ENCODE measurements around the gene VAMP7. TPM values are rescaled to one million over a fixed set of nuclear protein-coding genes. Genes with fewer than 3 reads are reported as not detected.

Gene VAMP7
- total RNA-seq, 2 experiments from 2014 or later, result 30.5 to 30.7 TPM

DNA sequence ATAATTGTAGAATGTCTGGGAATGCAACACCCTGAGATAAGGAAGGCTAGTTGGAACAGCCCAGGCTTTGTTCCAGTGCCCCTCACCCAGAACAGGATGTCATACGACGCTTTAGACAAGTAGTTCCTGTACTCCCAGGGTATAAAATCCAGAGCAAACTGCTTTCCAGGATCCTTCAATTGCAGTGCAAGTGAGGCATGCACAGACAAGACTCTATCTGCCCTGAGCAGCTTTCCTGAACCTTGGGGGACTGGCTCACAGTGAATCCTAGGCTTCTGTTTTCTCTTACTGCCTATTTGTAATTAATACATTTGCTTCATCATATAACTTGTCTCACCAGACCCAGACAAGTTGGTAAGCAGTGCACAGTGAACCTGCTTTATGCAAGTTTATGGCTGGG is 68.0 kb downstream of the VAMP7 start:
- TF ChIP-seq, protein P1, sequence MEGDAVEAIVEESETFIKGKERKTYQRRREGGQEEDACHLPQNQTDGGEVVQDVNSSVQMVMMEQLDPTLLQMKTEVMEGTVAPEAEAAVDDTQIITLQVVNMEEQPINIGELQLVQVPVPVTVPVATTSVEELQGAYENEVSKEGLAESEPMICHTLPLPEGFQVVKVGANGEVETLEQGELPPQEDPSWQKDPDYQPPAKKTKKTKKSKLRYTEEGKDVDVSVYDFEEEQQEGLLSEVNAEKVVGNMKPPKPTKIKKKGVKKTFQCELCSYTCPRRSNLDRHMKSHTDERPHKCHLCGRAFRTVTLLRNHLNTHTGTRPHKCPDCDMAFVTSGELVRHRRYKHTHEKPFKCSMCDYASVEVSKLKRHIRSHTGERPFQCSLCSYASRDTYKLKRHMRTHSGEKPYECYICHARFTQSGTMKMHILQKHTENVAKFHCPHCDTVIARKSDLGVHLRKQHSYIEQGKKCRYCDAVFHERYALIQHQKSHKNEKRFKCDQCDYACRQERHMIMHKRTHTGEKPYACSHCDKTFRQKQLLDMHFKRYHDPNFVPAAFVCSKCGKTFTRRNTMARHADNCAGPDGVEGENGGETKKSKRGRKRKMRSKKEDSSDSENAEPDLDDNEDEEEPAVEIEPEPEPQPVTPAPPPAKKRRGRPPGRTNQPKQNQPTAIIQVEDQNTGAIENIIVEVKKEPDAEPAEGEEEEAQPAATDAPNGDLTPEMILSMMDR (IDR thresholded peaks at IDR 0.05), result no peak
- intact Hi-C loops (cut with micrococcal nuclease), result no loop called here
- CTCF ChIA-PET, result no interaction called here

DNA sequence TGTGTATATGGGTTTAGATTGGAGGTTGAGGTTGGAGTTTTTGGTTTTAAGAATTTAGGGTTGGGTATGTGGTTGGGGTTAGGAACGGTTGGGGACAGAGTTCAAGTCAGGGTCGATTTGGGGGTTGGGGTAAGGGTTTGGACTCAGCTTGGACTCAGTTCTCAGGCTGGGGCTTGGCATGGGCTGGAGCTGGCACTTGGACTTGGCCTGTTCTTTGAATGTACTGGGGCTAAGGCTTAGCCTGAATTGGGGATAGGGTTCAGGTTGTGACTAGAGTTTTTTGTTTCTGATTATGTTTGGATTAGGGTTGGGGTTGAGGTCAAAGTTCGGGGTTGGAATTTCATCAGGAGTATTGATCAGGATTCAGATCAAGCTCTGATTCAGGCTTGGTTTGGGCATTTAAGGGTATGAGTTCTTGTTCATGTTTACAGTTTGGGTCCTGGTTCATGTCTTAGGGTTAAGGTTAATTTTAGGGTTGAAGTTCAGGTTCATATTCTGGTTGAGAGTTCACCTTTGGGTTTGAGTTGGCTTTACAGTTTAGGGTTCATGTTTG is 70.2 kb downstream of the VAMP7 start:
- Mint-ChIP-seq H3K9me3 (no peaks in the 10 kb centered on the region), H3K27ac (no peak overlapping the region), H3K4me1 (ENCODE audit: low read depth) (no peaks in the 10 kb centered on the region), H3K36me3 (ENCODE audit: low read depth) (no peaks in the 10 kb centered on the region), H3K4me3 (no peak overlapping the region), H3K27me3 (no peaks in the 10 kb centered on the region)
- DNase-seq, result no peak
- TF ChIP-seq, protein P1 (IDR thresholded peaks at IDR 0.05), result no peak
- ChIA-PET CTCF (no interaction called here), POLR2A (no interaction called here)
- no peak for ATAC-seq
- intact Hi-C loops (cut with micrococcal nuclease), result no loop called here

More for the DNA sequence above, 68.0 kb downstream of the VAMP7 start:
- DNase-seq (no peak), ATAC-seq (no peak)
- H3K36me3 Mint-ChIP-seq (ENCODE audit: low read depth), result peaks cover 3% of the 10 kb centered on the region
- H3K27me3 Mint-ChIP-seq, result no peaks in the 10 kb centered on the region
- H3K27ac Mint-ChIP-seq, result no peak overlapping the region
- H3K4me1 Mint-ChIP-seq (ENCODE audit: low read depth), result no peaks in the 10 kb centered on the region
- H3K4me3 Mint-ChIP-seq, result no peak overlapping the region
- H3K9me3 Mint-ChIP-seq, result no peaks in the 10 kb centered on the region
- POLR2A ChIA-PET, result no interaction called here

DNA sequence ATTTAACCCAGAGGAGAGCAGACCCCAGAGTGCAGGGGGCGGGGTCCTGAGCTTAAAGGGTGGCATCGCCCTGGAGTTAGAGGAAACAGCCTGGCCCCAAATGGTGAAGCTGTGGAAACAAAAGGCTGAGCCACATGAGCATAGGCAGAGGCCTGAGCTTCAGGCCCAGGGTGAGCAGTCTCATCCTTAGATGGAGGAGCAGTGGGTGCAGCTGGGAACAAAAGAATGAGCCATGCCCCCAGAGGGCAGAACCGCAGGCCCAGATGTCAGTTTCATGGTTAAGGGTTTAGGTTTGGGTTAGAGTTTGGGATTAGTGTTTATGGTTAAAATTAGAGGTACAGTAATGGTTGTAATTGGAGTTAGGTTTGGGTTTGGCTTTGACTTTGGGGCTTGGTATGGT is 71.9 kb downstream of the VAMP7 start:
- ATAC-seq, result no peak

DNA sequence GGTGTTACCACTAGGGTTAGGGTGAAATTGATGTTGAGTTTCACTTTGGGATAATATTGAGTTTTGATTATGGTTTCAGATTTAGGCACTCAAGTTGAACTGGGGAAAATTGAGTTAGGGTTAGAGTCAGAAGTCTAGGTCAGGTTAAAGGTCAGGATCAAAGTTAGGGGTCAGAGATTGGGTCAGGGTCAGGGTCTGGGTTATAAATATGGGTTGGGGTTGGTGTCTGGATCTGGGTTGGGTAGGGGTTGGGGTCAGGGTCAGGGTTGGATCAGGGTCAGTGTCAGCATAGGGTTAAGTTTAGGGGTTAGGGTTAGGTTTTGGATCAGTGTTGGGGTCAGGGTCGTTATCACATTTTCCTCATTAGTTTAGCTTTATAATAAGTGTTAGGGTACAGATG is 73.6 kb downstream of the VAMP7 start:
- Mint-ChIP-seq H3K9me3 (no peaks in the 10 kb centered on the region), H3K4me1 (ENCODE audit: low read depth) (no peaks in the 10 kb centered on the region), H3K27ac (no peak overlapping the region), H3K36me3 (ENCODE audit: low read depth) (no peaks in the 10 kb centered on the region), H3K4me3 (no peak overlapping the region), H3K27me3 (no peaks in the 10 kb centered on the region)
- ChIA-PET POLR2A (no interaction called here), CTCF (no interaction called here)
- ATAC-seq (no peak), DNase-seq (no peak)
- TF ChIP-seq, protein P1 (IDR thresholded peaks at IDR 0.05), result no peak
- intact Hi-C loops (cut with micrococcal nuclease), result no loop called here

More for the DNA sequence above, 71.9 kb downstream of the VAMP7 start:
- Mint-ChIP-seq H3K4me1 (ENCODE audit: low read depth) (no peaks in the 10 kb centered on the region), H3K27ac (no peak overlapping the region), H3K4me3 (no peak overlapping the region), H3K36me3 (ENCODE audit: low read depth) (no peaks in the 10 kb centered on the region), H3K27me3 (no peaks in the 10 kb centered on the region), H3K9me3 (no peaks in the 10 kb centered on the region)
- TF ChIP-seq, protein P1 (IDR thresholded peaks at IDR 0.05), result no peak
- CTCF ChIA-PET, result no interaction called here
- no peak for DNase-seq
- POLR2A ChIA-PET, result no interaction called here
- intact Hi-C loops (cut with micrococcal nuclease), result no loop called here

DNA sequence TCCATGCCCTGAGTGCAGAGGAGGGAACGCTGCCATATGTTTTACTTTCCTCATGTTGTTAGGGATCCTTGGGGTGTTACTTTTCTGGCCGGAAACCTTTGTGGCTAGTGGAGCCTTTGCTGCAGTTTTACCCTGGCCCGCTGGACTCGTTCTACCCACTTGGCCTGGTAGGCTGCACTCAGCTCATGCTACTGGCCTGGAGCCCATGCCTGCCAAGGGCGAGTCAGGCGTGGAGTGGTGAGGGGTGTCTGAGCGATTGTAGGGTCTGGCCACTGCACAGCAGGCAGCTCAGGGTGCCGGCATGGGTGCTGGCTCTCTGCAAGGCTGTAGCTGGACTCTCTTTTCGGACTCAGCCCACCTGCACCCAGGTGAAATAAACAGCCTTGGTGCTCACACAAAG is 75.0 kb downstream of the VAMP7 start:
- TF ChIP-seq, protein P1 (IDR thresholded peaks at IDR 0.05), result no peak
- no peaks in the 10 kb centered on the region for H3K9me3 Mint-ChIP-seq
- CTCF ChIA-PET, result no interaction called here
- no peak for DNase-seq
- no peaks in the 10 kb centered on the region for H3K4me1 Mint-ChIP-seq (ENCODE audit: low read depth)
- intact Hi-C loops (cut with micrococcal nuclease), result no loop called here
- POLR2A ChIA-PET, result no interaction called here
- H3K4me3 Mint-ChIP-seq, result no peak overlapping the region
- no peak overlapping the region for H3K27ac Mint-ChIP-seq
- no peaks in the 10 kb centered on the region for H3K36me3 Mint-ChIP-seq (ENCODE audit: low read depth)
- no peaks in the 10 kb centered on the region for H3K27me3 Mint-ChIP-seq
- ATAC-seq, result no peak

Data from activated CD8-positive, alpha-beta T cell treated with anti-CD3 and anti-CD28 coated beads for 36 hours (primary cell).